CD14-positive monocyte (primary cell): ENCODE data around the gene FGGY. TPM values are rescaled to one million over a fixed set of nuclear protein-coding genes. Genes with fewer than 3 reads are reported as not detected.
A peak's percentile ranks its signal among the peaks of the same experiment; 100 is the strongest.

Experiments used
- DNase-seq, 3 donors: peaks; one replicate each; pipeline ENCODE4 v3.0.0-alpha.2; 2011 to 2022
- H2AFZ ChIP-seq: 2 replicates; pipeline ENCODE4 v1.6.0; 2012; ENCODE audit warnings: mild to moderate bottlenecking, low read depth, low read length, inconsistent platforms; ENCODE audit not compliant: insufficient read depth, poor library complexity, severe bottlenecking
- H3K27ac ChIP-seq, 2 donors: 1 replicate in 1 of 2; 2 replicates in 1 of 2; pipeline ENCODE4 v1.5.1; 2012 to 2013; ENCODE audit warnings: low read length in 2 of 2, control low read depth in 1 of 2, inconsistent platforms in 1 of 2, low read depth in 1 of 2, mild to moderate bottlenecking in 1 of 2
- H3K27me3 ChIP-seq, 2 donors: one replicate each; pipeline versions ENCODE4 v1.6.0 to v1.6.1; 2011 to 2013; ENCODE audit warnings: low read length in 2 of 2; ENCODE audit not compliant: control insufficient read depth in 2 of 2, insufficient read depth in 2 of 2
- H3K36me3 ChIP-seq, 2 donors: replicated peaks in 1 of 2; 1 replicate in 1 of 2; 2 replicates in 1 of 2; pipeline versions ENCODE4 v1.5.1 to v1.6.1; 2012 to 2013; ENCODE audit warnings: low read length in 2 of 2, control low read depth in 1 of 2, inconsistent platforms in 1 of 2, mild to moderate bottlenecking in 1 of 2; ENCODE audit not compliant: insufficient read depth in 2 of 2, control insufficient read depth in 1 of 2
- H3K4me1 ChIP-seq, 2 donors: 1 replicate in 1 of 2; 2 replicates in 1 of 2; pipeline versions ENCODE4 v1.5.1 to v1.6.1; 2012 to 2013; ENCODE audit warnings: low read length in 2 of 2, control low read depth in 1 of 2, inconsistent platforms in 1 of 2, mild to moderate bottlenecking in 1 of 2, moderate library complexity in 1 of 2; ENCODE audit not compliant: insufficient read depth in 2 of 2, control insufficient read depth in 1 of 2
- H3K4me2 ChIP-seq: replicated peaks from 2 replicates; pipeline ENCODE3; 2012; ENCODE audit warnings: low read length, moderate library complexity, mild to moderate bottlenecking; ENCODE audit not compliant: poor library complexity, severe bottlenecking; ENCODE audit errors: extremely low read depth
- H3K4me3 ChIP-seq, 3 experiments: fragments of 200-600 bp in 1 of 3; sonication (generic) in 1 of 3; replicated peaks in 1 of 3; 1 replicate in 2 of 3; 2 replicates in 1 of 3; pipeline ENCODE4 v1.5.1; 2011 to 2013; ENCODE audit warnings: low read length in 3 of 3, mild to moderate bottlenecking in 3 of 3, control low read depth in 2 of 3, low read depth in 2 of 3, inconsistent platforms in 1 of 3, moderate library complexity in 1 of 3
- H3K79me2 ChIP-seq: 2 replicates; pipeline ENCODE4 v1.6.0; 2012; ENCODE audit warnings: mild to moderate bottlenecking, control low read depth, inconsistent platforms, low read length, moderate library complexity; ENCODE audit not compliant: insufficient read depth
- H3K9ac ChIP-seq: 2 replicates; pipeline ENCODE4 v1.6.0; 2017; ENCODE audit warnings: low read length, mild to moderate bottlenecking; ENCODE audit not compliant: insufficient read depth, poor library complexity, severe bottlenecking
- H3K9me3 ChIP-seq, 2 donors: replicated peaks in 1 of 2; 1 replicate in 1 of 2; 2 replicates in 1 of 2; pipeline versions ENCODE4 v1.5.1 to v1.6.1; 2012 to 2013; ENCODE audit warnings: low read length in 2 of 2, control low read depth in 1 of 2; ENCODE audit not compliant: control insufficient read depth in 1 of 2, insufficient read depth in 1 of 2
- H4K20me1 ChIP-seq: 2 replicates; pipeline ENCODE4 v1.6.0; 2012; ENCODE audit warnings: mild to moderate bottlenecking, low read length, control low read depth, moderate library complexity; ENCODE audit not compliant: insufficient read depth
- H3K27ac Mint-ChIP-seq, 7 donors: one replicate each; pipeline ENCODE4 v1.8.0; 2020; ENCODE audit warnings: mild to moderate bottlenecking in 7 of 7, mixed read lengths in 7 of 7, moderate library complexity in 6 of 7, inconsistent platforms in 2 of 7
- H3K27me3 Mint-ChIP-seq, 3 donors: one replicate each; pipeline ENCODE4 v1.8.0; 2021 to 2022; ENCODE audit warnings: low read depth in 3 of 3, mild to moderate bottlenecking in 3 of 3, mixed read lengths in 3 of 3, moderate library complexity in 3 of 3, inconsistent platforms in 1 of 3
- H3K36me3 Mint-ChIP-seq, 2 donors: one replicate each; pipeline ENCODE4 v1.8.0; 2020; ENCODE audit warnings: mixed read lengths in 2 of 2, inconsistent platforms in 1 of 2, mild to moderate bottlenecking in 1 of 2
- H3K4me1 Mint-ChIP-seq: one replicate; pipeline ENCODE4 v1.8.0; 2020; ENCODE audit warnings: mild to moderate bottlenecking, mixed read lengths
- H3K4me3 Mint-ChIP-seq, 2 donors: one replicate each; pipeline ENCODE4 v1.8.0; 2020; ENCODE audit warnings: mild to moderate bottlenecking in 2 of 2, mixed read lengths in 2 of 2, moderate library complexity in 1 of 2
- H3K9me3 Mint-ChIP-seq, 7 donors: one replicate each; pipeline ENCODE4 v1.8.0; 2020 to 2022; ENCODE audit warnings: mixed read lengths in 7 of 7, mild to moderate bottlenecking in 6 of 7, moderate library complexity in 6 of 7, inconsistent platforms in 2 of 7
- WGBS: methylation state at CpG from one replicate; pipeline ENCODE4 v1.1.5; 2013; ENCODE audit warnings: missing lambda C conversion rate; ENCODE audit not compliant: insufficient coverage; 5-methylcytosine and 5-hydroxymethylcytosine counted together
- intact Hi-C, 2 donors: fragments of 100-400 bp; cut with micrococcal nuclease; formaldehyde crosslinking; loops; one replicate each; pipeline versions ENCODE4 v1.15.0 to v1.15.1; 2023
- polyA plus RNA-seq, 3 donors: library from polyadenylated mRNA; depleted of rRNA in 1 of 3; unstranded in 2 of 3; stranded (reverse) in 1 of 3; fragments of 300-500 nt in 2 of 3; fragments of >200 nt in 1 of 3; fragmentation: Illumina TruSeq in 2 of 3; gene quantifications; 1 replicate in 2 of 3; 2 replicates in 1 of 3; pipeline ENCODE4 v1.2.3, GENCODE V29; 2012 to 2021
- TF ChIP-seq, protein P1 (sequence below): fragments of 200-600 bp; IDR thresholded peaks from one replicate; pipeline ENCODE4 v1.8.0; 2022; ENCODE audit warnings: antibody characterized with exemption, mild to moderate bottlenecking

FGGY gene
- polyA plus RNA-seq, 3 donors: 2.3 to 4.3 (median 2.9) TPM

DNA sequence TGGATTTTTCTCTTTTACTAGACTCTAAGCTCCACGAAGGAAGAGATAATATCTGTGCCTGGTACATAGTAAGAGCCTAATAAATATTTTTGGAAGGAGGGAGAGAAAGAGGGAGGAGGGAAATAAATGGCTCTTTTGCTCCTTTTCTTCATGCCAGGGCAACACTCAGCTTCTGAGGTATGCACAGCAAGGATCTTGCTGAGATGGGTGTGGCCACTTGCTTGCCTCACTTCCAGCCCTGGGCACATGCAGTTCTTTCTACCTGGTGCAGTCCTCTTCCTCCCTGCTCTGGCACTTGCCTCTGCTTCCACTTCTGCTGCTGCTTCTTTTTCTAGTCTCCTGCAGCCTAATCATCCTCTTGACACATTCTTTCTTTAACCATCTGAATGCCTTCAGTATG lies 148.1 kb downstream of the FGGY start:
- TF ChIP-seq, protein P1, sequence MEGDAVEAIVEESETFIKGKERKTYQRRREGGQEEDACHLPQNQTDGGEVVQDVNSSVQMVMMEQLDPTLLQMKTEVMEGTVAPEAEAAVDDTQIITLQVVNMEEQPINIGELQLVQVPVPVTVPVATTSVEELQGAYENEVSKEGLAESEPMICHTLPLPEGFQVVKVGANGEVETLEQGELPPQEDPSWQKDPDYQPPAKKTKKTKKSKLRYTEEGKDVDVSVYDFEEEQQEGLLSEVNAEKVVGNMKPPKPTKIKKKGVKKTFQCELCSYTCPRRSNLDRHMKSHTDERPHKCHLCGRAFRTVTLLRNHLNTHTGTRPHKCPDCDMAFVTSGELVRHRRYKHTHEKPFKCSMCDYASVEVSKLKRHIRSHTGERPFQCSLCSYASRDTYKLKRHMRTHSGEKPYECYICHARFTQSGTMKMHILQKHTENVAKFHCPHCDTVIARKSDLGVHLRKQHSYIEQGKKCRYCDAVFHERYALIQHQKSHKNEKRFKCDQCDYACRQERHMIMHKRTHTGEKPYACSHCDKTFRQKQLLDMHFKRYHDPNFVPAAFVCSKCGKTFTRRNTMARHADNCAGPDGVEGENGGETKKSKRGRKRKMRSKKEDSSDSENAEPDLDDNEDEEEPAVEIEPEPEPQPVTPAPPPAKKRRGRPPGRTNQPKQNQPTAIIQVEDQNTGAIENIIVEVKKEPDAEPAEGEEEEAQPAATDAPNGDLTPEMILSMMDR: no peak
- H3K27me3 ChIP-seq: no peaks in the 10 kb centered on the region
- no peak overlapping the region for H2AFZ ChIP-seq
- H3K9me3 ChIP-seq: no peaks in the 10 kb centered on the region
- Mint-ChIP-seq H3K4me1 (peaks cover 6% of the 10 kb centered on the region), H3K27me3 (no peaks in the 10 kb centered on the region), H3K27ac (peak overlapping the region in 1 of 7 donors; percentile 1), H3K4me3 (no peak overlapping the region), H3K36me3 (peaks cover 0 to under 1% of the 10 kb centered on the region in 2 donors), H3K9me3 (peaks cover 0 to 10% (median 0%) of the 10 kb centered on the region in 7 donors)
- DNase-seq: no peak
- no peak overlapping the region for H3K4me3 ChIP-seq
- intact Hi-C loops: no loop called here
- H3K79me2 ChIP-seq: no peaks in the 10 kb centered on the region
- WGBS: no CpG with 5 or more reads among the region's 1 CpG
- H4K20me1 ChIP-seq: no peaks in the 10 kb centered on the region
- no peaks in the 10 kb centered on the region for H3K36me3 ChIP-seq
- no peak overlapping the region for H3K4me2 ChIP-seq
- H3K9ac ChIP-seq: no peak overlapping the region
- no peak overlapping the region for H3K27ac ChIP-seq
- no peaks in the 10 kb centered on the region for H3K4me1 ChIP-seq

GRCh38 chr1:59446257-59446901 lies 149.5 kb downstream of the FGGY start:
- no peak overlapping the region for H3K4me3 Mint-ChIP-seq
- no peak overlapping the region for H3K27ac Mint-ChIP-seq
- H3K36me3 Mint-ChIP-seq: peaks cover 0 to 1% of the 10 kb centered on the region in 2 donors
- Histone ChIP-seq H3K36me3 (no peaks in the 10 kb centered on the region), H4K20me1 (no peaks in the 10 kb centered on the region), H3K4me1 (no peaks in the 10 kb centered on the region), H3K9me3 (no peaks in the 10 kb centered on the region), H3K9ac (no peak overlapping the region), H3K27me3 (no peaks in the 10 kb centered on the region), H3K79me2 (no peaks in the 10 kb centered on the region), H3K4me2 (no peak overlapping the region), H3K27ac (no peak overlapping the region), H2AFZ (no peak overlapping the region), H3K4me3 (no peak overlapping the region)
- peaks cover 0 to 11% (median 0%) of the 10 kb centered on the region in 7 donors for H3K9me3 Mint-ChIP-seq
- no peak for DNase-seq
- peaks cover 6% of the 10 kb centered on the region for H3K4me1 Mint-ChIP-seq
- TF ChIP-seq, protein P1: no peak
- peaks cover 0 to 1% (median 0%) of the 10 kb centered on the region in 3 donors for H3K27me3 Mint-ChIP-seq
- WGBS: 84% methylated on average over 7 of the region's 9 CpGs
- intact Hi-C loops: no loop called here
